ENCODE data around the gene CGB2.

DNA sequence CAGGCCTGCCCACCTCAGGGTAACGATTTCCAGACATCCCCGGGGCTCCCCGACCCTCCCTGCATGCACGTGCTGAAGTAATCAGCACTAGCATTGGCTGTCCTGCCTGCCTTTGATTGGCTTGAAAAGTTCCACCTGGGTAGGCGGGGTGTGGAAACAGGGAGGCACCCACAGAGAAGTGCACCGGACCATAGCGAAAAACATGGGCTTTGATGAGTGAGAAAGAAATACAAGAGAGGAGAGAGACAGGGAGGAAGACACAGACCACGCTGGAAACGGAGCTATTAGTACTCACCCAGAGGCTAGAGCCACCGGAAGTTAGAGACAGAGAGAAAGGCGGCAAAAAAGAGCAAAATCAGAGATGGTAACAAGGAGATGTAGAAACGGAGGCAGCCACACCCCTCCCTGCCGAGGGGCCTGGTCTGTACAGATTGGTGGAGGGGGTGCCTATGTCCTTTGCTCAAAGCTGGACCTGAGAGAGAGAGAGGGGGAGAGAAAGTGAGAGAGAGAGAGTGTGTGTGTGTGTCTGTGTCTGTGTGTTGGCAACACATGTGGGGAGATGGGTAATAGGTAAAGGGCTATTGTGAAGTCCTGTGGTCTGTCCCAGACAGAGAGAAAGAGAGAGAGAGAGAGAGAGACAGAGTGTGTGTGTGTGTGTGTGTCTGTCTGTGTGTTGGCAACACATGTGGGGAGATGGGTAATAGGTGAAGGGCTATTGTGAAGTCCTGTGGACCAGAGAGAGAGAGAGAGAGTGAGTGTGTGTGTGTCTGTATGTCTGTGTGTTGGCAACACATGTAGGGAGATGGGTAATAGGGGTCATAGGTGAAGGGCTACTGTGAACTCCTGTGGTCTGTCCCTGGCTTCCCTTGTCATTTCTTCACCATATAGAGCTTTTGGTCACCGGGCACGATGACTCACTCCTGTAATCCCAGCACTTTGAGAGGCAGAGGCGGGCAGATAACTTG is 10.5 kb upstream of the CGB2 start:
- TF ChIP-seq ARNT (IDR thresholded peaks at IDR 0.05) = no peak
- peak; percentile 45; the same call in 1 of the 2 replicates for TF ChIP-seq TARDBP (IDR thresholded peaks at IDR 0.05)
- no peak for TF ChIP-seq FOXM1 (IDR thresholded peaks at IDR 0.05; ENCODE audit: borderline replicate concordance)
- TF ChIP-seq FOXK2 (IDR thresholded peaks at IDR 0.05) = no peak
- TF ChIP-seq NFRKB (IDR thresholded peaks at IDR 0.05) = no peak
- no peak for TF ChIP-seq SUZ12 (IDR thresholded peaks at IDR 0.05)
- TF ChIP-seq ELF4 (IDR thresholded peaks at IDR 0.05) = no peak
- TF ChIP-seq ZNF384 (IDR thresholded peaks at IDR 0.05) = no peak
- no peak for TF ChIP-seq SP1 (IDR thresholded peaks at IDR 0.05)
- TF ChIP-seq HDGF (IDR thresholded peaks at IDR 0.05; ENCODE audit: borderline replicate concordance) = no peak

All from HEK293T (cell line).